Memory B cell (primary cell): ENCODE results near the gene FHIT.

Experiments used
- ATAC-seq: fragments of 150-1000 bp; cut with Tn5 transposase; 2 replicates; pipeline ENCODE4 v1.10.0; 2021; ENCODE audit warnings: low read depth, mild to moderate bottlenecking, moderate library complexity
- DNase-seq, 2 donors: peaks; one replicate each; pipeline ENCODE4 v3.0.0; 2022; ENCODE audit warnings: low spot score in 2 of 2
- H3K27ac Mint-ChIP-seq: one replicate; pipeline ENCODE4 v1.8.0; 2022; ENCODE audit warnings: mild to moderate bottlenecking, moderate library complexity, mixed read lengths
- H3K27me3 Mint-ChIP-seq: one replicate; pipeline ENCODE4 v1.8.0; 2022; ENCODE audit warnings: mixed read lengths
- H3K36me3 Mint-ChIP-seq: one replicate; pipeline ENCODE4 v1.8.0; 2022; ENCODE audit warnings: mild to moderate bottlenecking, mixed read lengths
- H3K4me1 Mint-ChIP-seq: one replicate; pipeline ENCODE4 v1.8.0; 2022; ENCODE audit warnings: mixed read lengths
- H3K4me3 Mint-ChIP-seq: one replicate; pipeline ENCODE4 v1.8.0; 2022; ENCODE audit warnings: mild to moderate bottlenecking, moderate library complexity, mixed read lengths
- H3K9me3 Mint-ChIP-seq: one replicate; pipeline ENCODE4 v1.8.0; 2022; ENCODE audit warnings: mixed read lengths

FHIT gene

DNA sequence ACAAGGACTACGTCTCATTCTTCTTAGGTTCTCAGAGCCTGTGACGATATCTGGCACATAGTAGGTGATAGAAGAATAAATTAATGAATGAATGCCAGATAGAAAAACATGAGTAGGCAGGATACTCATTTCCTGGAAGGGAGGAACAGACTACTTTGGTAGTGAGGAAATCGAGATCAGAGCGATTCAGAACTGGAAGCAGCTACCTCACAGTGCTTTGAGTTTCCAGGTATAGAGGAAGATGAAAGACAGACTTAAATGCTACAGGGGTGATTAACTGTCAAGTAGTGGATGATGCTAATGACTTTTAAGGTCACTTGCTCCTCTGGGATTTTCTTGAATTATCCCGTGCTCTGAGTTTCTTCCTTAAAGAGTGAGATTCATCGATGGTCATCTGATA is 1249.9 kb downstream of the FHIT start:
- Mint-ChIP-seq H3K27me3 (peaks cover 3% of the 10 kb centered on the region), H3K27ac (no peak overlapping the region), H3K4me1 (no peaks in the 10 kb centered on the region), H3K9me3 (no peaks in the 10 kb centered on the region), H3K4me3 (no peak overlapping the region), H3K36me3 (peaks cover 2% of the 10 kb centered on the region)
- DNase-seq (no peak), ATAC-seq (no peak)

GRCh38 chr3:60000311-60001105 is 1250.7 kb downstream of the FHIT start:
- Mint-ChIP-seq H3K4me1 (no peaks in the 10 kb centered on the region), H3K27me3 (peaks cover 5% of the 10 kb centered on the region), H3K27ac (no peak overlapping the region), H3K36me3 (peaks cover 2% of the 10 kb centered on the region), H3K9me3 (no peaks in the 10 kb centered on the region), H3K4me3 (no peak overlapping the region)
- no peak for DNase-seq
- no peak for ATAC-seq

- no peak for DNase-seq
- H3K4me1 Mint-ChIP-seq, result no peaks in the 10 kb centered on the region
- peaks cover 2% of the 10 kb centered on the region for H3K36me3 Mint-ChIP-seq
- peaks cover 6% of the 10 kb centered on the region for H3K27me3 Mint-ChIP-seq
- no peak overlapping the region for H3K4me3 Mint-ChIP-seq
- no peaks in the 10 kb centered on the region for H3K9me3 Mint-ChIP-seq
- H3K27ac Mint-ChIP-seq, result no peak overlapping the region
- ATAC-seq, result no peak
These were observed 1253.2 kb downstream of the FHIT start for GRCh38 chr3:59998058-59998457.

DNA sequence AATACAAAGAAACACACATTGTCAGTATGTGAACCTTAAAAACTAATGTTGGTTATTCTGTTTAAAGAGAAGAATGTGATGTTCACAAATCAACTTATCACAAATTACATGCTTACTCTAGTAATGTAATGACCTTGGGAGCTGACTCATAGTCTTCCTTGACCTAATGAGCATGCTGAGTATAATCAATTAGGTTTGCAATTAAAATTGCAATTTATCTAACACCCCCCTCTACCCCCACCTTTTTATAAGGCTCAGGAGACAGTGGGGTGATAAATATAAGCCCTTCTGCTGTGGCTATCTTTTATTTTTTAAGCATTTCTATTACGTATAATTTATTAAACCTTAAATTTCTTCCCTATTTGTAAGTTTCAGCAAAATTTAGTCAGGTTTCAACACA is 1253.7 kb downstream of the FHIT start:
- Mint-ChIP-seq H3K27me3 (peaks cover 8% of the 10 kb centered on the region), H3K9me3 (no peaks in the 10 kb centered on the region), H3K27ac (no peak overlapping the region), H3K4me3 (no peak overlapping the region), H3K36me3 (peaks cover 2% of the 10 kb centered on the region), H3K4me1 (no peaks in the 10 kb centered on the region)
- ATAC-seq (no peak), DNase-seq (no peak)

DNA sequence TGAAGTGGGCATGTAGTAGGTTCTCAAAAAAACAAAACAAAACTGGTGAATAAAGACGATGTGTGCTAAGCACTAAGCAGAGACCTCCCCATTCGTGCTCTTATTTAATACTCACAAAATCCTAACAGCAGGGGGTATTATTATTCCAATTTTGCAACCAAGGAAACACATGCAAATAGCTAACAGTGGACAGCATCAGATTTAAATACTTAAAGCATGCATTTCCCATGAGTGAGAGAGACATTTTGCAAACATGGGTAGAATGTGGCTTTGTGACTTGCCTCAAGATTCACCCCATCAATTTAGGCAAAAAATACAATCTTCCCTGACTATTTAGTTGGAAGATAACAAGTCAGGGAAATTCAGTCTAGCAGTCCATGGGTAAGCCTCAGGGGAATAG is 1255.2 kb downstream of the FHIT start:
- no peaks in the 10 kb centered on the region for H3K36me3 Mint-ChIP-seq
- ATAC-seq, result no peak
- no peak overlapping the region for H3K27ac Mint-ChIP-seq
- no peak for DNase-seq
- no peaks in the 10 kb centered on the region for H3K9me3 Mint-ChIP-seq
- peaks cover 5% of the 10 kb centered on the region for H3K27me3 Mint-ChIP-seq
- no peak overlapping the region for H3K4me3 Mint-ChIP-seq
- no peaks in the 10 kb centered on the region for H3K4me1 Mint-ChIP-seq

GRCh38 chr3:59995563-59995962 is 1255.7 kb downstream of the FHIT start:
- ATAC-seq (no peak), DNase-seq (no peak)
- H3K9me3 Mint-ChIP-seq, result no peaks in the 10 kb centered on the region
- no peaks in the 10 kb centered on the region for H3K4me1 Mint-ChIP-seq
- H3K27ac Mint-ChIP-seq, result no peak overlapping the region
- no peak overlapping the region for H3K4me3 Mint-ChIP-seq
- peaks cover 5% of the 10 kb centered on the region for H3K27me3 Mint-ChIP-seq
- no peaks in the 10 kb centered on the region for H3K36me3 Mint-ChIP-seq

- Mint-ChIP-seq H3K27ac (no peak overlapping the region), H3K4me3 (no peak overlapping the region), H3K9me3 (no peaks in the 10 kb centered on the region), H3K36me3 (no peaks in the 10 kb centered on the region), H3K4me1 (no peaks in the 10 kb centered on the region), H3K27me3 (peaks cover 5% of the 10 kb centered on the region)
- DNase-seq (no peak), ATAC-seq (no peak)
These were observed 1256.4 kb downstream of the FHIT start for GRCh38 chr3:59994732-59995304.

DNA sequence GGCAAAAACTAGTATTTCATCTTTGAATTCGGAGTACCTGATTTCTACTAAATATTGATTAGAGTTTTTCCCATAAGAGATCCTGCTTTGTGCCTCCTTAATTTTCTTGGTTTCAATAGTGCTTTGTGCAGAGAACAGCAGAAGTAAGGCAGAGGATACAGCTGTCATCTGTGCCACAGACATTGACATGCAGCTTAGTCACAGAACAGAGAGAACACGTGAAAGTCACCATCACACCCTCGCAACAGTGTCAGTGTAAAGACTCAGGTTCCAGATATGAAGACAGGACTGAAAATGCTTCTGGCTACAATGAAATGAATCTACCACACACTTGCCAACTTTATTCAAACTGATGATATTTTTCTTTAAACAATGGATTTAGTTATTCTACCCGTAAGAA is 1258.7 kb downstream of the FHIT start:
- H3K27me3 Mint-ChIP-seq, result peaks cover 5% of the 10 kb centered on the region
- H3K4me3 Mint-ChIP-seq, result no peak overlapping the region
- H3K36me3 Mint-ChIP-seq, result no peaks in the 10 kb centered on the region
- no peaks in the 10 kb centered on the region for H3K9me3 Mint-ChIP-seq
- DNase-seq (no peak), ATAC-seq (no peak)
- H3K4me1 Mint-ChIP-seq, result no peaks in the 10 kb centered on the region
- no peak overlapping the region for H3K27ac Mint-ChIP-seq

DNA sequence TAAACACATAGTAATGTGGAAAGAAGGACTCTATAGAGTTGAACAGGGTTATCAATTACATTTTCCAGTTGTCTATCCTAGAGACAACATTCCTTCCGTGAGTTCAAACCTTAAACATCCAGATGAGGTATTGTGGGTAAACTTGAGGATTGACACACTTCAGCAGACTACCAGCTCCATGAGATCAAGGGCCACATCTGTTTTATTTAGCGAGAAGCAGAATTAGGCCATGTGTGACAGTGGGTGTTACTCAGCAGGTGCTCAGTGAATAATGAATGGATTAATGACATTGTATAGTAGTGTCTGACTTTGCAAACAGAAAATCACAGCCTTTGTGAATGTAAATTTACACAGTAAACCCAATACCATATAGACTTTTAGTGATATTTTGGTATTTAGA is 1260.3 kb downstream of the FHIT start:
- Mint-ChIP-seq H3K36me3 (no peaks in the 10 kb centered on the region), H3K9me3 (no peaks in the 10 kb centered on the region), H3K27ac (no peak overlapping the region), H3K4me1 (peaks cover under 1% of the 10 kb centered on the region), H3K27me3 (peaks cover 5% of the 10 kb centered on the region), H3K4me3 (no peak overlapping the region)
- no peak for DNase-seq
- no peak for ATAC-seq

DNA sequence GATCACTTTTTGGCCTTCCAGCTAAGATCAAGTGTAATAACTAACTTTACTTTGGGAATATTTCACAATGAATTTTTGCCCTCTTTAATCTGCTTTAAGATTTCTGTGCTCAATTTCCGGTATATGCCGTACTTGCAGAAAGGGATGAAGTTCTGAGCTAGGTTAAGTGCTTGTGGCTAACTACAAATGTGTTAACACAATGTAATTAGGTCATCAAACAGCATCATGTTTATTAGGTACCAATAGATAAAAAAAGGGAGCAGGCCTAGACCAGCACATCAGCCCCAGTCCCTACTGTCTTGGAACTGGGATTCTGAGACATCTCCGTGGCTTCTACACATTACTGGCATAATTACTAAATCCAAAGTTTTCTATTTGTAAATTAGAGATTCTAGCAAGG is 1268.7 kb downstream of the FHIT start:
- DNase-seq, result no peak
- Mint-ChIP-seq H3K27me3 (no peaks in the 10 kb centered on the region), H3K4me1 (peaks cover 4% of the 10 kb centered on the region), H3K9me3 (peaks cover 3% of the 10 kb centered on the region), H3K4me3 (no peak overlapping the region), H3K36me3 (no peaks in the 10 kb centered on the region), H3K27ac (no peak overlapping the region)
- ATAC-seq, result no peak

DNA sequence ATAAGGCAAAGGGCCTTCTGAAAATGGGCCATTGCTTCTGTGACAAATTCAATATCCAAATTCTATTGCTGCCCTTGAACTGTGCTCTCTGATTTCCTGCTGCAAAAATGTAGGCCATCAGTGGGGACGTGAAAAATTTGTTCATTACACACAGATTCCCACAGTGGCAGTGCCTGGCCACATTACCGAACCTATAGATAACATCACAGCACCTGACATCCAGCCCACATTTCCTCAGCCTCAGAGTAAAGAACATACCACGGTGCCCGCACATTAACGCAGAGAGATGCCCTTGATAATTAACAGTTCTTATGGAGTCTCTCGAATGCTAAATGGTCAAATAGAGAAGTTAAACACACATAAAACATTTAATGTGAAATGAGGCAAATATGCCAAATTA is 1269.9 kb downstream of the FHIT start:
- Mint-ChIP-seq H3K4me1 (peaks cover 4% of the 10 kb centered on the region), H3K27ac (no peak overlapping the region), H3K9me3 (peaks cover 3% of the 10 kb centered on the region), H3K27me3 (no peaks in the 10 kb centered on the region), H3K36me3 (no peaks in the 10 kb centered on the region), H3K4me3 (no peak overlapping the region)
- no peak for DNase-seq
- ATAC-seq, result no peak

DNA sequence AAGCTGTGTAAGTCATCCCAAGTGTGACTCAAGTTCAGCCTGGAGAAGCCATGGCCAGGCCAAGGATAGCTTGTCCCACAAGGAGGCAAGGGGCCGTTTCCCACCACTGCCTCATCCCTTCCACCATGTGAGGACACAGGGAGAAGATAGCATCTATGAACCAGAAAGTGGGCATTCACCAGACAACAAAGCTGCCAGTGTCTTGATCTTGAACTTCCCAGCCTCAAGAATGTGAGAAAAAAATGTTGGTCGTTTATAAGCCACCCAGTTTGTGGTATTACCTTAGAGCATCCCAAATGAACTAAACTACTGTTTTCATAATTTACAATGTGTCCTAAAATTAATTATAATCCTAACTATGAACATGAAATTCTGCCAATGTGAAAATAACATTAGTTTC is 1270.7 kb downstream of the FHIT start:
- H3K4me1 Mint-ChIP-seq, result peaks cover under 1% of the 10 kb centered on the region
- no peak overlapping the region for H3K4me3 Mint-ChIP-seq
- H3K9me3 Mint-ChIP-seq, result peaks cover 3% of the 10 kb centered on the region

GRCh38 chr3:59979542-59979941 is 1271.7 kb downstream of the FHIT start:
- no peak overlapping the region for H3K27ac Mint-ChIP-seq
- no peak overlapping the region for H3K4me3 Mint-ChIP-seq
- no peak for ATAC-seq
- peaks cover 1% of the 10 kb centered on the region for H3K9me3 Mint-ChIP-seq
- no peaks in the 10 kb centered on the region for H3K4me1 Mint-ChIP-seq
- DNase-seq, result no peak
- no peaks in the 10 kb centered on the region for H3K27me3 Mint-ChIP-seq
- no peaks in the 10 kb centered on the region for H3K36me3 Mint-ChIP-seq

More for the DNA sequence above, 1270.7 kb downstream of the FHIT start:
- ATAC-seq, result no peak
- DNase-seq, result no peak
- H3K27ac Mint-ChIP-seq, result no peak overlapping the region
- no peaks in the 10 kb centered on the region for H3K36me3 Mint-ChIP-seq
- H3K27me3 Mint-ChIP-seq, result no peaks in the 10 kb centered on the region

- H3K4me1 Mint-ChIP-seq, result no peaks in the 10 kb centered on the region
- no peak overlapping the region for H3K4me3 Mint-ChIP-seq
- no peaks in the 10 kb centered on the region for H3K9me3 Mint-ChIP-seq
- DNase-seq (no peak), ATAC-seq (no peak)
- H3K27me3 Mint-ChIP-seq, result peaks cover under 1% of the 10 kb centered on the region
- no peaks in the 10 kb centered on the region for H3K36me3 Mint-ChIP-seq
- H3K27ac Mint-ChIP-seq, result no peak overlapping the region
These were observed 1272.3 kb downstream of the FHIT start for GRCh38 chr3:59978979-59979378.

DNA sequence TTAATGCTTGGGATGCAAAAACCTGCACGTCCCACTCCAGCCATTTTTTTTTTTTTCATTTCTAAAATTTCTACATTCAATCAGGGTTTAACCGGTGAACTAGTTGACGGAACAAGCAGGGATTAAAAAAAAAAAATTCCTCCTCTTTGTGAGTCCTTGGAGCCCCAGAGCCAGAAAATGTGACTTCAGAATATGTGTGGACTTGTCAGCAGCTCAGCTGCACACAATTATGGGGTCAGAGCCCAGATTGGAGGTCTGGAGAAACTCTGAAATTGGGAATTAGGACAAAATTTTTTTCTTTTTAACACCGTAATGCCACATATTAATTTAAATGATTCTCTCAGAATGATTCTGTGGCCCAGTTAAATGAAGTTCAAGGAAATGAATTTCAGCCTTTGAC is 1280.5 kb downstream of the FHIT start:
- Mint-ChIP-seq H3K36me3 (no peaks in the 10 kb centered on the region), H3K4me1 (no peaks in the 10 kb centered on the region), H3K27ac (no peak overlapping the region), H3K27me3 (peaks cover 3% of the 10 kb centered on the region), H3K9me3 (peaks cover 2% of the 10 kb centered on the region), H3K4me3 (no peak overlapping the region)
- ATAC-seq, result no peak
- no peak for DNase-seq
